ENCODE measurements around the gene INSYN2B.

The INSYN2B gene

DNA sequence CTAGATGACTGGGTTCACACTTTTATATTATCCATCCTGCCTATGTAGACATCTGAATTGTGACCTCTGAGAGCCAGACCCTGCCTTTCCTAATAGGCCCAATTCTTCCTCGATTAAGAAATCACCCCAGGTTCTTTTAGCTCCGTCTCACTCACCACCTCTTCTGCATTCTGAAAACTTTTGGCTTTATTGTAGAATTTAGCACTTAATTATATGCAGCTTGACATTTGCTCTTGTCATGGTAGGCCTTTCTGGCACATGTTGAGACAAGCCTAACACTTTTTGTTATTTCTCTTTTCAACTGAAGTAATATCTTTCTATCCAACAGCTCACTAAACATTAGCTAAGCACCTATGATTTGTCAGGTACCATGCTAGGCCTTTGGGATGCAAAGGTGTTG lies 163.3 kb downstream of the INSYN2B start:
- no peak for TF ChIP-seq EZH2phosphoT487 (conservative IDR thresholded peaks at IDR 0.05; ENCODE audit: low read length)
- TF ChIP-seq, protein P1, sequence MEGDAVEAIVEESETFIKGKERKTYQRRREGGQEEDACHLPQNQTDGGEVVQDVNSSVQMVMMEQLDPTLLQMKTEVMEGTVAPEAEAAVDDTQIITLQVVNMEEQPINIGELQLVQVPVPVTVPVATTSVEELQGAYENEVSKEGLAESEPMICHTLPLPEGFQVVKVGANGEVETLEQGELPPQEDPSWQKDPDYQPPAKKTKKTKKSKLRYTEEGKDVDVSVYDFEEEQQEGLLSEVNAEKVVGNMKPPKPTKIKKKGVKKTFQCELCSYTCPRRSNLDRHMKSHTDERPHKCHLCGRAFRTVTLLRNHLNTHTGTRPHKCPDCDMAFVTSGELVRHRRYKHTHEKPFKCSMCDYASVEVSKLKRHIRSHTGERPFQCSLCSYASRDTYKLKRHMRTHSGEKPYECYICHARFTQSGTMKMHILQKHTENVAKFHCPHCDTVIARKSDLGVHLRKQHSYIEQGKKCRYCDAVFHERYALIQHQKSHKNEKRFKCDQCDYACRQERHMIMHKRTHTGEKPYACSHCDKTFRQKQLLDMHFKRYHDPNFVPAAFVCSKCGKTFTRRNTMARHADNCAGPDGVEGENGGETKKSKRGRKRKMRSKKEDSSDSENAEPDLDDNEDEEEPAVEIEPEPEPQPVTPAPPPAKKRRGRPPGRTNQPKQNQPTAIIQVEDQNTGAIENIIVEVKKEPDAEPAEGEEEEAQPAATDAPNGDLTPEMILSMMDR (IDR thresholded peaks at IDR 0.05; ENCODE audit: insufficient read depth, low read length, poor library complexity, severe bottlenecking), result no peak
- H2AFZ ChIP-seq (ENCODE audit: low read depth, low read length, severe bottlenecking), result no peak overlapping the region
- no peaks in the 10 kb centered on the region for H3K9me2 ChIP-seq (replicated peaks; ENCODE audit: insufficient read depth, low read length)
- H3K36me3 ChIP-seq (ENCODE audit: low read length), result peaks cover 23% of the 10 kb centered on the region
- H3K9ac ChIP-seq (ENCODE audit: low read length), result no peak overlapping the region
- H3K4me2 ChIP-seq (ENCODE audit: low read depth, low read length, poor library complexity, severe bottlenecking), result no peak overlapping the region
- no peak overlapping the region for H3K4me3 ChIP-seq (ENCODE audit: insufficient read depth, low read length, poor library complexity, severe bottlenecking)
- H4K20me1 ChIP-seq (ENCODE audit: low read depth, low read length), result no peaks in the 10 kb centered on the region
- H3K27me3 ChIP-seq (ENCODE audit: low read length), result no peaks in the 10 kb centered on the region
- H3K27ac ChIP-seq (ENCODE audit: low read depth, low read length), result no peak overlapping the region
- H3K9me3 ChIP-seq (ENCODE audit: insufficient read depth, low read length), result no peaks in the 10 kb centered on the region
- no peaks in the 10 kb centered on the region for H3F3A ChIP-seq (ENCODE audit: insufficient read depth)
- H3K79me2 ChIP-seq (ENCODE audit: insufficient read depth, low read length), result no peaks in the 10 kb centered on the region; the same call in 1 of the 2 replicates

DNA sequence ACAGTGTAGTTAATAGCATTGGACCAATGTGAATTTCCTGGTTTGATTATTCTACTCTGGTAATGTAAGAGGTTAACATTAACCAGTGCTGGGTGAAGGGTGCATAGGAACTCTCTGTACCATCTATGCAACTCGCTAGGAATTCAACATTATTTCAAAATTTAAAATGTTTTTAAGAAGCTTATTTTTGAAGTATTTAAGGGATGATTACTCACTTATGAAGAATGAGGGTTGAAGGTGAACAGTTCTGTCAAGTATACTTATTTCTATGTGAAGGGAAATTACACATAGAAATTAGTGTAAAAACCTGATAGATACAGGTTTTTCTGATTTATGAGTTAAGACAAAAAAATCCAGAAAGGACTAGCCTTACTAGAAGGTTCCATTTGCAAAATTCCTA lies 165.8 kb downstream of the INSYN2B start:
- peaks cover 23% of the 10 kb centered on the region for H3K36me3 ChIP-seq (ENCODE audit: low read length)
- no peak for TF ChIP-seq EZH2phosphoT487 (conservative IDR thresholded peaks at IDR 0.05; ENCODE audit: low read length)
- TF ChIP-seq, protein P1 (IDR thresholded peaks at IDR 0.05; ENCODE audit: insufficient read depth, low read length, poor library complexity, severe bottlenecking), result no peak

More for the DNA sequence above, 165.8 kb downstream of the INSYN2B start:
- Histone ChIP-seq H3K4me3 (ENCODE audit: insufficient read depth, low read length, poor library complexity, severe bottlenecking) (no peak overlapping the region), H3K4me2 (ENCODE audit: low read depth, low read length, poor library complexity, severe bottlenecking) (no peak overlapping the region), H3K27ac (ENCODE audit: low read depth, low read length) (no peak overlapping the region), H3F3A (ENCODE audit: insufficient read depth) (no peaks in the 10 kb centered on the region), H3K9me2 (replicated peaks; ENCODE audit: insufficient read depth, low read length) (no peaks in the 10 kb centered on the region), H3K27me3 (ENCODE audit: low read length) (no peaks in the 10 kb centered on the region), H2AFZ (ENCODE audit: low read depth, low read length, severe bottlenecking) (no peak overlapping the region), H4K20me1 (ENCODE audit: low read depth, low read length) (no peaks in the 10 kb centered on the region), H3K79me2 (ENCODE audit: insufficient read depth, low read length) (no peaks in the 10 kb centered on the region; the same call in 1 of the 2 replicates), H3K9me3 (ENCODE audit: insufficient read depth, low read length) (no peaks in the 10 kb centered on the region), H3K9ac (ENCODE audit: low read length) (no peak overlapping the region)
